ENCODE measurements around the gene GOLGA6A.

GOLGA6A gene

DNA sequence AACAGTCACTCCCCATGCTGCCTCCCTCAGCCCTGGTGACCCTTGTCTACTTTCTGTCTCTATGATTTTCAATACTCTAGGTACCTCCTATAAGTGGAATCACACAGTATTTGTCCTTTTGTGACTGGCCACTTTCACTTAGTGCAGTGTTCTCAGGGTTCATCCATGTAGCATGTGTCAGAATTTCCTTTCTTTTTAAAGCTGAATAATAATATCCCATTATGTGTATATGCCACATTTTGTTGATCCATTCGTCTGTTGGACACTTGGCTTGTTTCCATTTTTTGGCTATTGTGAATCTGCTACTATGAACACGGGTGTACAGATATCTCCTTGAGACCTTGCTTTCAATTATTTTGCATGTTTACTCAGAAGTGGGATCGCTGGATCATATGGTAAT, 53.7 kb downstream of the GOLGA6A start:
- Histone ChIP-seq H3K4me1 (no peaks in the 10 kb centered on the region), H3K36me3 (peaks cover 4% of the 10 kb centered on the region; the same call in 1 of the 2 replicates), H3K9me3 (no peaks in the 10 kb centered on the region), H3K27me3 (no peaks in the 10 kb centered on the region), H3K4me3 (ENCODE audit: low read depth, low read length) (no peak overlapping the region)
- TF ChIP-seq, protein P1, sequence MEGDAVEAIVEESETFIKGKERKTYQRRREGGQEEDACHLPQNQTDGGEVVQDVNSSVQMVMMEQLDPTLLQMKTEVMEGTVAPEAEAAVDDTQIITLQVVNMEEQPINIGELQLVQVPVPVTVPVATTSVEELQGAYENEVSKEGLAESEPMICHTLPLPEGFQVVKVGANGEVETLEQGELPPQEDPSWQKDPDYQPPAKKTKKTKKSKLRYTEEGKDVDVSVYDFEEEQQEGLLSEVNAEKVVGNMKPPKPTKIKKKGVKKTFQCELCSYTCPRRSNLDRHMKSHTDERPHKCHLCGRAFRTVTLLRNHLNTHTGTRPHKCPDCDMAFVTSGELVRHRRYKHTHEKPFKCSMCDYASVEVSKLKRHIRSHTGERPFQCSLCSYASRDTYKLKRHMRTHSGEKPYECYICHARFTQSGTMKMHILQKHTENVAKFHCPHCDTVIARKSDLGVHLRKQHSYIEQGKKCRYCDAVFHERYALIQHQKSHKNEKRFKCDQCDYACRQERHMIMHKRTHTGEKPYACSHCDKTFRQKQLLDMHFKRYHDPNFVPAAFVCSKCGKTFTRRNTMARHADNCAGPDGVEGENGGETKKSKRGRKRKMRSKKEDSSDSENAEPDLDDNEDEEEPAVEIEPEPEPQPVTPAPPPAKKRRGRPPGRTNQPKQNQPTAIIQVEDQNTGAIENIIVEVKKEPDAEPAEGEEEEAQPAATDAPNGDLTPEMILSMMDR (IDR thresholded peaks at IDR 0.05; ENCODE audit: low read depth, low read length) = no peak
- DNase-seq = no peak

DNA sequence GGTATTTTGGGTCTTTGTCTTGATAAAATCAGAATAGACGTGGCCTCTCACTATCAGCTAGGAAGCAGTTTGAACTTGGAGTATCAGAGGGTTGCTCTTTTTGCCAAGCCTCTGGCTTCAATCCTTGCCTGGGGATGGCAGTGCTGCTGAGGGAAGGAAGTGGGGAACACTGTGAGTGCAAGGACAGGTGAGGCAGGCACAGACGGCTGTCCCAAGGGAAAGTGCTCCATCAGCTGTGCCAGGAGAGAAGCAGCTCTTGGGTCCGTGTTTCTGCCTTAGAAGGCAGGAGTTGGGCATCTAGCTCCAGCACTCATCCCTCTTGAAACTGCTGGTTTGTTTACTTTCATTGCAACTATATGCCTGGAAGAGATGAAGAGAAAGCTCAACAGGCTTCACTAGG, 54.7 kb downstream of the GOLGA6A start:
- TF ChIP-seq, protein P1 (IDR thresholded peaks at IDR 0.05; ENCODE audit: low read depth, low read length) = no peak
- H3K4me1 ChIP-seq = no peaks in the 10 kb centered on the region
- no peaks in the 10 kb centered on the region for H3K27me3 ChIP-seq
- peaks cover 4% of the 10 kb centered on the region; the same call in 1 of the 2 replicates for H3K36me3 ChIP-seq
- H3K4me3 ChIP-seq (ENCODE audit: low read depth, low read length) = no peak overlapping the region
- no peaks in the 10 kb centered on the region for H3K9me3 ChIP-seq
- no peak for DNase-seq

DNA sequence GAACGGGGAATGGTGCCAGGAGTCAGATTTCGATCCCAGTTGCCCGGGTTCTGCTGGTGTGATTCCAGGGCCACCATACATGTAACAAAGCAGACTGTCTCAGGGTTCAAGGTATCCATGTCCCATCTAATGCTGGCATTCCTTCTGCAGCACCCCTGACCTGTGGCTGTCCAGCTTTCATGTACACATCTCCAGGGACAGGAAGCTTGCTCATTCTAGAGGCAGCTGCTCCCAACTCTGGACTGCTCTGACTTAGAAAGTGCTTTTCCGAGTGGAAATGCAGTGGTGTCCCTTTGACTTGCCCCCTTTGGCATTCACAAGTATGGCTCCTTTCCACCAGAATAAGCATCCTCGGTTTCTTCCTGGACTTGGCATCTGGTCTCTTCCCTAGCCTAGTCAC, 56.9 kb downstream of the GOLGA6A start:
- Histone ChIP-seq H3K36me3 (peaks cover 4% of the 10 kb centered on the region; the same call in 1 of the 2 replicates), H3K27me3 (no peaks in the 10 kb centered on the region), H3K4me1 (no peaks in the 10 kb centered on the region), H3K9me3 (no peaks in the 10 kb centered on the region), H3K4me3 (ENCODE audit: low read depth, low read length) (no peak overlapping the region)
- no peak for DNase-seq
- TF ChIP-seq, protein P1 (IDR thresholded peaks at IDR 0.05; ENCODE audit: low read depth, low read length) = no peak

DNA sequence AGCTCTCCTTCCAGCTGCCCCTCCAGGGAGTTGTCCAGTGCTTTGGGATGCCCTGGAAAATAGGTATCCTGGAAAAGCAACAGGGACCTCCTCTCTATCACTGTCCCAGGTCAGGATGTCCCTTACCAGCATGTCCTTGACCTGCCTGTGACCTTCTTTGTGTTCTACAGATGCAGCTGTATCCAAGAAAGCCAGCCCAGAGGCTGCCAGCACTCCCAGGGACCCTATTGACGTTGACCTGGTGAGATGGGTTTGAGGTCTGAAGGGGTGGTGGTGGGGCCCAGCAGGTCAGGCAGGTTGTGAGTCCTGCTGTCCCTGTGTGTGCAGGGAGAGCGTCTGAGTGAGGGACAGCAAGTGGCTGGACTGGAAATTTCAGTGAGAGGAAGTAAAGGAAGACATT, 57.7 kb downstream of the GOLGA6A start:
- Histone ChIP-seq H3K36me3 (peaks cover 4% of the 10 kb centered on the region; the same call in 1 of the 2 replicates), H3K4me1 (no peaks in the 10 kb centered on the region), H3K9me3 (no peaks in the 10 kb centered on the region), H3K27me3 (no peaks in the 10 kb centered on the region), H3K4me3 (ENCODE audit: low read depth, low read length) (no peak overlapping the region)
- no peak for DNase-seq
- TF ChIP-seq, protein P1 (IDR thresholded peaks at IDR 0.05; ENCODE audit: low read depth, low read length) = no peak

DNA sequence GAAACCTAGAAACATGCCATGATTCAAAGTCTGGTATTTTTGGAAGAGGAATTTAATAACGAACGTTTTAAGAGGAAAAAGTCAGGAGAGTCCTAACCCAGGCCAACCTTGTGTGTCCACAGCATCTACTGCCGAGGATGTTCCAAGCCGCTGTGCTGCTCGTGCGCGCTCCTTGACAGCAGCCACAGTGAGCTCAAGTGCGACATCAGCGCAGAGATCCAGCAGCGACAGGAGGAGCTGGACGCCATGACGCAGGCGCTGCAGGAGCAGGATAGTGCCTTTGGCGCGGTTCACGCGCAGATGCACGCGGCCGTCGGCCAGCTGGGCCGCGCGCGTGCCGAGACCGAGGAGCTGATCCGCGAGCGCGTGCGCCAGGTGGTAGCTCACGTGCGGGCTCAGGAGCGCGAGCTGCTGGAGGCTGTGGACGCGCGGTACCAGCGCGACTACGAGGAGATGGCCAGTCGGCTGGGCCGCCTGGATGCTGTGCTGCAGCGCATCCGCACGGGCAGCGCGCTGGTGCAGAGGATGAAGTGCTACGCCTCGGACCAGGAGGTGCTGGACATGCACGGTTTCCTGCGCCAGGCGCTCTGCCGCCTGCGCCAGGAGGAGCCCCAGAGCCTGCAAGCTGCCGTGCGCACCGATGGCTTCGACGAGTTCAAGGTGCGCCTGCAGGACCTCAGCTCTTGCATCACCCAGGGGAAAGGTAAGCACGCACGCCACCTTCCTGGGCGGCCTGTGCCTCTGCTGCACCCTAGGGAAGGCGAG, 59.5 kb downstream of the GOLGA6A start:
- TF ChIP-seq, protein P1 (IDR thresholded peaks at IDR 0.05; ENCODE audit: low read depth, low read length) = no peak
- no peak for DNase-seq
- Histone ChIP-seq H3K36me3 (peaks cover 4% of the 10 kb centered on the region), H3K27me3 (no peaks in the 10 kb centered on the region), H3K9me3 (no peaks in the 10 kb centered on the region), H3K4me3 (ENCODE audit: low read depth, low read length) (no peak overlapping the region), H3K4me1 (no peaks in the 10 kb centered on the region)
